DND-41 (cell line): ENCODE results near the gene MATN1.
A peak's percentile ranks its signal among the peaks of the same experiment; 100 is the strongest.

Experiments
- ATAC-seq: fragments of 200-7000 bp; cut with Tn5 transposase; 3 replicates; pipeline ENCODE4 v1.9.1; 2021; ENCODE audit warnings: low read depth; ENCODE audit not compliant: insufficient read depth
- DNase-seq: peaks from one replicate; pipeline ENCODE4 v3.0.0-alpha.2; 2020
- H2AFZ ChIP-seq: 2 replicates; pipeline ENCODE4 v1.6.0; 2012; ENCODE audit warnings: low read depth, low read length
- H3K27ac ChIP-seq: 2 replicates; pipeline ENCODE4 v1.5.1; 2012; ENCODE audit warnings: low read length, inconsistent platforms
- H3K27me3 ChIP-seq: fragments of 200-600 bp; sonication (generic); 2 replicates; pipeline ENCODE4 v1.6.0; 2012; ENCODE audit warnings: low read length, mild to moderate bottlenecking, inconsistent platforms; ENCODE audit not compliant: insufficient read depth, poor library complexity
- H3K36me3 ChIP-seq: 2 replicates; pipeline ENCODE4 v1.5.1; 2012; ENCODE audit warnings: low read length, inconsistent platforms; ENCODE audit not compliant: insufficient read depth
- H3K4me1 ChIP-seq: 2 replicates; pipeline ENCODE4 v1.5.1; 2012; ENCODE audit warnings: mild to moderate bottlenecking, low read length; ENCODE audit not compliant: insufficient read depth
- H3K4me2 ChIP-seq: 2 replicates; pipeline ENCODE4 v1.6.0; 2012; ENCODE audit warnings: mild to moderate bottlenecking, moderate library complexity, low read length, inconsistent platforms; ENCODE audit not compliant: insufficient read depth
- H3K4me3 ChIP-seq, 2 experiments: fragments of 200-600 bp in 1 of 2; shearing (Covaris generic) in 1 of 2; 2 replicates each; pipeline ENCODE4 v1.5.1; 2012 to 2016; ENCODE audit warnings: inconsistent platforms in 2 of 2, low read length in 2 of 2, mild to moderate bottlenecking in 2 of 2, low read depth in 1 of 2, moderate library complexity in 1 of 2
- H3K79me2 ChIP-seq: 2 replicates; pipeline ENCODE4 v1.6.0; 2012; ENCODE audit warnings: low read length, inconsistent platforms; ENCODE audit not compliant: insufficient read depth
- H3K9ac ChIP-seq: 2 replicates; pipeline ENCODE4 v1.6.0; 2012; ENCODE audit warnings: low read depth, mild to moderate bottlenecking, inconsistent platforms, low read length, moderate library complexity
- H3K9me3 ChIP-seq: 2 replicates; pipeline ENCODE4 v1.5.1; 2012; ENCODE audit warnings: low read length, moderate library complexity, mild to moderate bottlenecking, inconsistent platforms; ENCODE audit not compliant: insufficient read depth, severe bottlenecking
- H4K20me1 ChIP-seq: 2 replicates; pipeline ENCODE4 v1.6.0; 2012; ENCODE audit warnings: low read length; ENCODE audit not compliant: insufficient read depth
- CTCF ChIP-seq: IDR thresholded peaks from 2 replicates; pipeline ENCODE4 v1.5.1; 2012; ENCODE audit warnings: borderline replicate concordance, low read length, moderate library complexity, mild to moderate bottlenecking; ENCODE audit not compliant: poor library complexity, severe bottlenecking; ENCODE audit errors: extremely low read depth
- EZH2 ChIP-seq: IDR thresholded peaks from 3 replicates; pipeline ENCODE4 v1.6.1; 2012; ENCODE audit warnings: borderline replicate concordance, low read depth, mild to moderate bottlenecking, moderate library complexity, low read length, inconsistent platforms; ENCODE audit not compliant: severe bottlenecking

Gene MATN1

GRCh38 chr1:30760596-30761324, 37.4 kb upstream of the MATN1 start:
- H3K9me3 ChIP-seq = no peaks in the 10 kb centered on the region
- H3K4me2 ChIP-seq = no peak overlapping the region
- no peak for TF ChIP-seq EZH2
- no peak for TF ChIP-seq CTCF
- ATAC-seq = no peak
- DNase-seq = no peak
- no peak overlapping the region for H3K9ac ChIP-seq
- H3K36me3 ChIP-seq = no peaks in the 10 kb centered on the region
- H3K27ac ChIP-seq = no peak overlapping the region
- H2AFZ ChIP-seq = no peak overlapping the region
- H3K4me3 ChIP-seq = no peak overlapping the region
- H3K4me1 ChIP-seq = peaks cover 28% of the 10 kb centered on the region
- peaks cover 5% of the 10 kb centered on the region for H3K79me2 ChIP-seq
- no peaks in the 10 kb centered on the region for H3K27me3 ChIP-seq
- peaks cover 5% of the 10 kb centered on the region; the same call in 1 of the 2 replicates for H4K20me1 ChIP-seq

- Histone ChIP-seq H3K4me1 (peaks cover 38% of the 10 kb centered on the region), H4K20me1 (peaks cover 9% of the 10 kb centered on the region), H3K9ac (no peak overlapping the region), H3K9me3 (no peaks in the 10 kb centered on the region), H3K79me2 (peaks cover 14% of the 10 kb centered on the region), H2AFZ (no peak overlapping the region), H3K4me2 (no peak overlapping the region), H3K4me3 (no peak overlapping the region), H3K27ac (no peak overlapping the region), H3K36me3 (no peaks in the 10 kb centered on the region), H3K27me3 (no peaks in the 10 kb centered on the region)
- no peak for TF ChIP-seq EZH2
- TF ChIP-seq CTCF = no peak
- ATAC-seq (no peak), DNase-seq (no peak)
Observed at GRCh38 chr1:30759718-30760281, 36.4 kb upstream of the MATN1 start.

- ATAC-seq = no peak
- no peak overlapping the region for H3K9ac ChIP-seq
- no peaks in the 10 kb centered on the region for H3K27me3 ChIP-seq
- H3K9me3 ChIP-seq = no peaks in the 10 kb centered on the region
- H3K27ac ChIP-seq = no peak overlapping the region
- H4K20me1 ChIP-seq = peaks cover 9% of the 10 kb centered on the region
- peaks cover 41% of the 10 kb centered on the region for H3K4me1 ChIP-seq
- peaks cover 21% of the 10 kb centered on the region for H3K79me2 ChIP-seq
- H2AFZ ChIP-seq = no peak overlapping the region
- no peak overlapping the region for H3K4me2 ChIP-seq
- H3K4me3 ChIP-seq = no peak overlapping the region
- no peaks in the 10 kb centered on the region for H3K36me3 ChIP-seq
- TF ChIP-seq EZH2 (no peak), CTCF (no peak)
- DNase-seq = peak; percentile 47
Observed at GRCh38 chr1:30758785-30759380, 35.5 kb upstream of the MATN1 start.
